Measurements from ENCODE around the gene ASCC3. TPM values are rescaled to one million over a fixed set of nuclear protein-coding genes. Genes with fewer than 3 reads are reported as not detected.

The ASCC3 gene
- total and polyA plus RNA-seq, 2 of the 4 experiments (the other 2 are of a cell fraction): 25.8 to 104 TPM

GRCh38 chr6:100731411-100731810 lies 149.7 kb downstream of the ASCC3 start:
- no peak overlapping the region for H2BK15ac ChIP-seq (ENCODE audit: low read depth, low read length)
- no peak overlapping the region for H4K5ac ChIP-seq (ENCODE audit: low read depth, low read length)
- no peak overlapping the region for H3K4me2 ChIP-seq (ENCODE audit: low read depth, low read length)
- intact Hi-C loops (cut with micrococcal nuclease): no loop called here
- no peak overlapping the region for H2AK5ac ChIP-seq (ENCODE audit: low read depth, low read length)
- H3K27me3 ChIP-seq (ENCODE audit: control insufficient read depth, insufficient read depth, low read length): no peaks in the 10 kb centered on the region
- no peaks in the 10 kb centered on the region for H3K9me1 ChIP-seq (ENCODE audit: insufficient read depth, low read length)
- H2BK120ac ChIP-seq (ENCODE audit: low read depth, low read length): no peak overlapping the region
- H3K27ac ChIP-seq (ENCODE audit: insufficient read depth, low read length): no peak overlapping the region
- TF ChIP-seq CTCF (conservative IDR thresholded peaks at IDR 0.05; ENCODE audit: low read depth, low read length) (no peak), NFE2L2 (IDR thresholded peaks at IDR 0.05; ENCODE audit: low read depth, low read length) (no peak), RAD21 (IDR thresholded peaks at IDR 0.05; ENCODE audit: low read length) (no peak), CEBPB (IDR thresholded peaks at IDR 0.05; ENCODE audit: low read depth, low read length) (no peak), MXI1 (IDR thresholded peaks at IDR 0.05; ENCODE audit: borderline replicate concordance, low read depth, low read length) (no peak), RFX5 (IDR thresholded peaks at IDR 0.05; ENCODE audit: low read depth, low read length) (no peak), RCOR1 (IDR thresholded peaks at IDR 0.05; ENCODE audit: insufficient replicate concordance, low read length) (no peak), SMC3 (IDR thresholded peaks at IDR 0.05; ENCODE audit: low read depth, low read length) (no peak), BHLHE40 (IDR thresholded peaks at IDR 0.05; ENCODE audit: low read depth, low read length) (no peak), MAFK (IDR thresholded peaks at IDR 0.05; ENCODE audit: low read depth, low read length) (no peak), ELK1 (IDR thresholded peaks at IDR 0.05; ENCODE audit: borderline replicate concordance, low read depth, low read length) (no peak), FOS (IDR thresholded peaks at IDR 0.05; ENCODE audit: low read depth, low read length) (no peak), POLR2A (IDR thresholded peaks at IDR 0.05; ENCODE audit: low read depth, low read length) (no peak), CHD1 (IDR thresholded peaks at IDR 0.05; ENCODE audit: low read depth, low read length) (no peak)
- H3K4me1 ChIP-seq (ENCODE audit: control insufficient read depth, insufficient read depth, low read length): no peaks in the 10 kb centered on the region
- no peak overlapping the region for H3K4ac ChIP-seq (ENCODE audit: low read depth, low read length)
- WGBS, 2 experiments (ENCODE audit: extremely low coverage in 2 of 2, insufficient read length in 1 of 2): no CpG with 5 or more reads among the region's 5 CpGs
- no peak overlapping the region for H4K91ac ChIP-seq (ENCODE audit: insufficient read depth, low read depth, low read length)
- no peak overlapping the region for H3K18ac ChIP-seq (ENCODE audit: low read depth, low read length)
- H4K20me1 ChIP-seq (ENCODE audit: insufficient read depth, low read length): no peaks in the 10 kb centered on the region; the same call in 1 of the 2 replicates
- H2AFZ ChIP-seq (replicated peaks; ENCODE audit: low read length, poor library complexity): no peak overlapping the region
- H2BK20ac ChIP-seq (ENCODE audit: low read depth, low read length): no peak overlapping the region
- H3K79me1 ChIP-seq (ENCODE audit: low read depth in 1 of 2, low read length in 2 of 2): peaks cover 0 to 18% of the 10 kb centered on the region in 2 experiments; a peak in 1 of 4 replicates
- H3K23ac ChIP-seq (ENCODE audit: low read depth, low read length): peak overlapping the region; percentile 78; the same call in 1 of the 2 replicates
- ChIA-PET CTCF (no interaction called here), POLR2A (ENCODE audit: unreplicated experiment) (no interaction called here)
- no peaks in the 10 kb centered on the region for H3K36me3 ChIP-seq (ENCODE audit: control insufficient read depth, insufficient read depth, low read length)
- H3K4me3 ChIP-seq (ENCODE audit: insufficient read depth, low read depth, low read length): no peak overlapping the region
- in situ Hi-C loops (cut with MboI; ENCODE audit: low sequenced_read_pairs): no loop called here
- dilution Hi-C loops (cut with HindIII; ENCODE audit: low sequenced_read_pairs, unreplicated experiment): no loop called here
- H3K9ac ChIP-seq (ENCODE audit: low read depth, low read length): no peak overlapping the region
- no peak for ATAC-seq (ENCODE audit: low read depth)
- no peak overlapping the region for H4K8ac ChIP-seq (ENCODE audit: low read depth in 2 of 2, low read length in 2 of 2)
- no peak for DNase-seq
- no peak overlapping the region for H2AK9ac ChIP-seq (replicated peaks; ENCODE audit: low read depth, low read length, poor library complexity)
- H3K14ac ChIP-seq (replicated peaks; ENCODE audit: low read depth, low read length): no peak overlapping the region
- H2BK5ac ChIP-seq (ENCODE audit: low read depth, low read length, poor library complexity, severe bottlenecking): no peak overlapping the region
- no peaks in the 10 kb centered on the region for H3K9me3 ChIP-seq (ENCODE audit: control insufficient read depth, insufficient read depth, low read length)
- no TSS peak for BruUV-seq (replicated peaks)
- no peak overlapping the region for H3K56ac ChIP-seq (ENCODE audit: extremely low read depth, insufficient read depth, low read length)
